Measurements from ENCODE around the gene CNNM4.

DNA sequence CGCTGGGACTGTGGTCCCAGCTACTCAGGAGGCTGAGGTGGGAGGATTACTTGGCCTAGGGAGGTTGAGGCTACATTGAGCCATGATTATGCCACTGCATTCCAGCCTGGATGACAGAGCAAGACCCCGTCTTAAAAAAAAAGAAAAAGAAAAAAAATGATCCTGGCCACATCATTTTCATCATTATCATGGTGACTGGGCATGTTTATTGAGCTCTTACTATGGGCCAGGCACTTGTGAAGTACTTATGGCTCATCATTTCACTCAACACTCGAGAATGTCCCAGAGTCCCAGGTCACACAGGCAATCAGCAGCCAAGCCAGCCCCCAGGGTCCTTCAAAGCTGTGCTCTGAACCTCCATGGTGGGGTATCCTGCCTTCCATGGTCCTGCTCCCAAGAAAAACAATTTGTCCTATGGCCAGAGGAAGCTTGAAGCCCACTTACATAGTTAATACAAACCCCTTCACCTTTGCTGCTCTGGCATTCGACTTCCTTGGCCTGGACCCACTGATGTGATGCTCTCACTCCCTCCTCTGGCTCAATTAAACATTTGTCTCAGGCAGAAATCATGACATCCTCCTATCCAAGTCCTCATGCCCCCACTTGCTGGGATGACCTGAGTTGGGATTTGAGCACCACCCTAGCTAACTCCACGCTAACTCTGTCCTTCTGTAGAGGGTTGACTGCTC is 3.8 kb upstream of the CNNM4 start:
- TF ChIP-seq, protein P1, sequence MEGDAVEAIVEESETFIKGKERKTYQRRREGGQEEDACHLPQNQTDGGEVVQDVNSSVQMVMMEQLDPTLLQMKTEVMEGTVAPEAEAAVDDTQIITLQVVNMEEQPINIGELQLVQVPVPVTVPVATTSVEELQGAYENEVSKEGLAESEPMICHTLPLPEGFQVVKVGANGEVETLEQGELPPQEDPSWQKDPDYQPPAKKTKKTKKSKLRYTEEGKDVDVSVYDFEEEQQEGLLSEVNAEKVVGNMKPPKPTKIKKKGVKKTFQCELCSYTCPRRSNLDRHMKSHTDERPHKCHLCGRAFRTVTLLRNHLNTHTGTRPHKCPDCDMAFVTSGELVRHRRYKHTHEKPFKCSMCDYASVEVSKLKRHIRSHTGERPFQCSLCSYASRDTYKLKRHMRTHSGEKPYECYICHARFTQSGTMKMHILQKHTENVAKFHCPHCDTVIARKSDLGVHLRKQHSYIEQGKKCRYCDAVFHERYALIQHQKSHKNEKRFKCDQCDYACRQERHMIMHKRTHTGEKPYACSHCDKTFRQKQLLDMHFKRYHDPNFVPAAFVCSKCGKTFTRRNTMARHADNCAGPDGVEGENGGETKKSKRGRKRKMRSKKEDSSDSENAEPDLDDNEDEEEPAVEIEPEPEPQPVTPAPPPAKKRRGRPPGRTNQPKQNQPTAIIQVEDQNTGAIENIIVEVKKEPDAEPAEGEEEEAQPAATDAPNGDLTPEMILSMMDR (IDR thresholded peaks at IDR 0.05; ENCODE audit: low read depth, low read length, missing input control) = no peak
- no peak for TF ChIP-seq GABPA (IDR thresholded peaks at IDR 0.05 in 1 of 2, conservative IDR thresholded peaks at IDR 0.05 in 1 of 2)
- no peak for TF ChIP-seq NR2F2 (IDR thresholded peaks at IDR 0.05)
- no peak for TF ChIP-seq SP1 (IDR thresholded peaks at IDR 0.05)
